Stimulated activated CD4-positive, alpha-beta T cell treated with anti-CD3 and anti-CD28 coated beads, Interleukin-4, amount 100 ng/mL, for 24 hours (primary cell): ENCODE results near the gene ANGPT4.
A peak's percentile ranks its signal among the peaks of the same experiment; 100 is the strongest.
"Not testable (repeated sequence)": the region's sequence is repeated elsewhere in the genome, so short reads cannot be mapped to it uniquely, and the experiment has no call there.

Source experiments
- DNase-seq: peaks from one replicate; pipeline ENCODE4 v3.0.0-alpha.2; 2020

ANGPT4 gene

DNA sequence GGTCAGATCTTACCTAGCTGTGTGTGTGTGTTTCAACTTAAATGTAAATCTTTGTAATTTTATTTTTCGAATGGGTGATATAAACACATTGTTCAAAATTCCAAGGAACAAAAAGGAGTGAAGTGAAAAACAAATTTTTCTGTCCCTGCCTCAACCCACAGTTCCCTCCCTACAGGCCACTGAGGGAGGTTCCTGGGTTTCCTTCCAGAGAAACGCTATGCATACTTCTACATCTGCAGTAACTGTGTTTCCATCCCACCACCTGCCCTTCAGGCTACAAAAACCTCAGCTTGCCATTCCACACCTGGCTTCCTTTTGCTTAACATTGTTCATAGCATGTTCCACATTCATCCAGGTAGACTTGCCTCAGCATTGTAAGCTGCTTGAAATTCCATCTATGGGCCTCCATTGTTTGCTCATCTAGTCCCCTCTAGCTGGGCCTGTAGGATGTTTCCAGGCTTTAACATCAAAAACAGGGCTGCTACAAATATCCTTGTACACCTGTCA, 12.0 kb downstream of the ANGPT4 start:
- no peak for DNase-seq

DNA sequence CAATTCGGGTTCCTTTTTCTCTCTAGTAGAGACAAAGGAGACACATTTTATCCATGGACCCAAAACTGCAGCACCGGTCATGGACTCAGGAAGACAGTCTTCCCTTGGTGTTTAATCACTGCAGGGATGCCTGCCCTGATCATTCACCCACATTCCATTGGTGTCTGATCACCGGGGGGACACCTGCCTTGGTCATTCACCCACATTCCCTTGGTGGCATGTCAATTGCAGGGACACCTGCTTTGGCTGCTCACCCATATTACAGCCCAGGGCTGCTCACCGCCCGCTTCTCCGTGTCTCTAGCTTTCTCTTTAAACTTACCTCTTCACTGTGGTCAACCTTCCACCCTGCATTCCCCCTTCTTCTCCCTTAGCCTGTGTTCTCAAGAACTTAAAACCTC, 18.7 kb downstream of the ANGPT4 start:
- DNase-seq, result not testable (repeated sequence)

DNA sequence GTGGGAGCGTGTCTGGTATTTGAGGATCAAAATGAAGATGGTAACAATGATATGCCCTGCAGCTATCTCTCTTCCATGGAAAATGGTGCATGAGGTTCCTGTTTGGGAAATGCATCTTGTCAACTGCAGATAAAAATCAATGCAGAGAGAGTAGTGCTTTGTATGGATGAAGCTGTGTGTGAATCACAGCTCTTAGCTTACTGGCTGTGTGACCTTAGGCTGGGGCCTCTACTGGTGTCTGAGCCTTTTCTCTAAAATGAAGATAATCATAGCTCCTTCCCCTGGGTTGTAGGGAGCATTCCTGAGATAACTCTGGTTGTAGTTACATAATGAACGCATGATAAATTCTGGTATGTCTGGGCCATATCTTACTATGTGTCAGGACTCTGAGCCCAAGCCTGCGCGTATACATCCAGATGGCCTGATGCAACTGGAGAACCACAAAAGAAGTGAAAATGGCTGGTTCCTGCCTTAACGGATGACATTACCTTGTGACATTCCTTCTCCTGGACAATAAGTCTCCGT, 19.6 kb downstream of the ANGPT4 start:
- no peak for DNase-seq

DNA sequence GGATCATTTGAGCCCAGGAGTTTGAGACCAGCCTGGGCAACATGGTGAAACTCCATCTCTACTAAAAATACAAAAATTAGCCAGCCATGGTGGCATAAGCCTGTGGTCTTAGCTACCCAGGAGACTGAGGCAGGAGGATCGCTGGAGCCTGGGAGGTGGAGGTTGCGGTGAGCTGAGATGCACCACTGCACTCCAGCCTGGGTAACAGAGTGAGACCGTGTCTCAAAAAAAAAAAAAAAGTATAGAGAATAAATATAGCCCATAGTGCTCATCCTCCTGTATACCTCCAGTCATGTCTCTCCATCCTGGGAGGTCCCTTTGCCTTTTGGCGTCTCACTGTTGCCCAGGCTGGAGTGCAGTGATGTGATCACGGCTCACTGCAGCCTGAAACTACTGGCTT, 23.8 kb downstream of the ANGPT4 start:
- DNase-seq, result not testable (repeated sequence)

DNA sequence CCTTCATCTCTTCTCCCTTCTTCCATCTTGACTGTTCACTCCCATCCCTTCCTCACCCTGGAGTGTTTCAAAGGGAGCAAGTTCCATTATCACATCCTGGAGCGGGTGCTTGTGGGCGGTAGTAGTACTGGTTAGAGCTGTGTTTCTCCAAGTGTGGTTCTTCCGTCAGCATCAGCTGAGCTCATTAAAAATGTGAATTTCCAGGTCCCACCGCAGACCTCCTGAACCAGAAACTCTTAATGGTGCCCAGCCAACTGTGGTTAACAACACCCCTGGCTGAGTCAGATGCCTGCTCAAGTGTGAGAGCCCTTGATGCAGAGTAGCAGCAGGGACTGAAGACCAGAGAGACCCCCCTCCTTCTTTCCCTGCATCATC, 24.4 kb downstream of the ANGPT4 start:
- no peak for DNase-seq

DNA sequence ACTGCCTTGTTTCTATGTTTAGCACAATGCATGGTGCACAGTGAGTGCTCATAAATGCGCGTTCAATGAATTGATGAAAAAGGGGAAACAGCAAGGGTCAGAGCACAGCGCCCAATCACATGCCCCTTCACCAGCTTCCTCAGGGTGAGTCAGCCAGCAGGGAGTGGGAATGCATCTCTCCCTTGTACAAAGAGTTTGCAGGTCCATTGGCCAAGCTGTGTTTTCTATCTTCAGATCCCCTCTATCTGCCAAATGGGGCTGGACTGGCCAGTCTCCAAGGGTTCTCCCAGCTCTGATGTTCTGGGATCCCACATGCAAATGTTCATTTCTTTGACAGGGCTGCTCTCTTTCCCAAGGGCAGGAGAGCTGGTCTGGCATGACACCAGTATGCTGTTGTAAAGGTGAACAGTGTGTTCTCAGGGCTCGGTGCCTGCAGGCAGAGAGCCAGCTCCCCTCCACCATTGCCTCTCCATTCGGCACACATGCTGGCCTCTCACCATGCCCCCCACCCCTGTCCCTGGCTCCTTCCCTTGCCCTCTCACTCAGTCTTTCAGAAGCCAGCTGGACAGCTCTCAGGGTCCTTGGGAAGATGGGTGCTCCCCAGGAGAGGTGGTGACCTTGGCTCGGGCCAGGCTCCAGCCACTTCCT, 25.0 kb downstream of the ANGPT4 start:
- no peak for DNase-seq

DNA sequence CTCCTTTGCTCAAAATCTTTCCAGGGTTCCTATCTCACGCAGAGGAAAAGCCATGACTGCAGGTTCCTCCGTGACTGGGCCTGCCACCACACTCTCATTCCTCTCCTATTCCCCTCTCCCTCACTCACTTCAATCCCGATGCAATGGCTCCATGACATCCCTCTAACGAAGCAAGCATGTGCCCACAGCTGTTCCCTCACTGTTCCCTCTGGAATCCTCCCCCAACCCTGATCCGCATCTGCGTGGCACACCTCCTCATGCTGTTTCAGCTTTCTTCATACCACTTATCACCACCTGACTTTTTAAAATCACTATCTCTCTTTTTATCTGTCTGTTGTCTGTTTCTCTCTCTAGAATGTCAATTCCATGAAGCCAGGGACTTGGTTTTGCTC, 25.5 kb downstream of the ANGPT4 start:
- DNase-seq, result no peak

DNA sequence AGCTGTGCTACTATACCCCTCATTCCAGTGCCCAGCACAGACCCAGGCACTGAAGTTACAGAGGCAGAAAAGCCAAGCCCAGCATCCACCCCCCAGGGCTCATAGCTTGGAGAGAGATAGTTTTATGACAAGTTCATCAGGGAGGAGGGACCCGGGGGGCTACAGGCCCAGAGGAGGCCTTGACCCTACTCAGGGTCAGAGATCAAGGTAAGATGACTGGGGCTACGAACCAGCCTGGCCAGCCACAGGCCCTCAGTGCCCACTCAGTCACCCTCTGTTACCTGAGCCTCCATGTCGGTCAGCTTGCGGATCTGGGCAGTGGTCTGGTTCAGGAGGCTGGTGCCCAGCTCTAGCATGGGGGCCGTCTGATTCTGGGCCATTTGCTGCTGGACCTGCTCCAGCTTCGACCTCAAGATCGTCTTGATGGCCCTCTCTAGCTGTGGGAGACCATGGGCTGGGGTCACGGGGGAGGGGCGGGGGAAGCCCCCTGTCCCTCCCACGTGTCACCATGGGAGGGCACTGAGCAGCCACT, 26.1 kb downstream of the ANGPT4 start:
- no peak for DNase-seq

DNA sequence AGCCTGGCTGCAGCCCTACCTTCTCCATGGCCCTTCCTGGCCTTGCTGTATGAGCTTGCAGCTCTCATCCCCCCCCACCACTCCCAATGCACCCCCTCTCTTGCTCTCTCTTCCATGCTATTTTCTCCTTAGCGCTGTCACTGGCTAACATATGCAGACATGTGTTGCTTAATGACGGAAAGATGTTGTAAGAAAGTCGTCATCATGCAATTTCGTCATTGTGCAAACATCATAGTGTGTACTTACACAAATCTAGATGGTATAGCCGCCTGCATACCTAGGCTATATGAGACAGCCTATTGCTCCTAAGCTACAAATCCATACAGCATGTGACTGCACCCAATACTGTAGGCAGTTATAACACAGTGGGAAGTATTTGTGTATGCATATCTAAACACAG, 27.0 kb downstream of the ANGPT4 start:
- DNase-seq, result no peak

DNA sequence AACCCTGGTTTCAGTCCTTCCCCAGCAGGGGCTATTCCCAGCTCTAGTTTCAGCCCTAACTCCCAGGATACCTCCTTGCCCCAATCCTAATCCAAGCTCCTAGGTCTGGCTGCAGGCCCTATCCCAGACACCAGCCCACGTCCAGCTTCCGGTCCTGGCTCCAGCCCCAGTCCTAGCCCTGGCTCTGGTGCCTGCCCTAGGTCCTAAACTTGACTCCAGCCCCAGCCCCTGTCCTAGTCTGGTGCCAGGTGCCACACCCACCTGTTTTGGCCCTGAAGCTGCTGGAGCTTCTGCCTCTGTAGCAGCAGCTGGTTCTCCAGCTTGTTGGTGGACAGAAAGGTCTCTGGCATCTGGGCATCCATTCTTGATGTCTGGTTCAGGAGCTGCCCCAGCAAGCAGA, 28.1 kb downstream of the ANGPT4 start:
- DNase-seq, result no peak

DNA sequence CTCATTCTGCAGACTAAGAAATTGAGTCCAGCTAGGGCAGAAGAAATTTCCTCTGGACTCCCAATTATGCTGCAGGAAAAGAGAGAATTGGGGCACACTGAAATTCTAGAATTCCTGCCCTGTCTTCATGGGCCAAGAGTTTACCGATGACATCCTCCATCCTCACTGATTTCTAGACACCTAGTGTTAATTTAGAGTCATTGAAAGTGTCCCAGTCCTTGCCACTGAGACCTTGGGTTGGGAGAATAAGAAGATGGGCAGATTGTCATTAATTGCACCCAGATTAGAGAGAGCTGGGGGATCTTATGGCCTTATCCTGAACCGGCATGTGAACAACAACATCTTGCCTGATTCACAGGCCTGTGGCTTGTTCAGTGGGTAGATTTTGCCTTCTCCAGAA, 29.0 kb downstream of the ANGPT4 start:
- no peak for DNase-seq

DNA sequence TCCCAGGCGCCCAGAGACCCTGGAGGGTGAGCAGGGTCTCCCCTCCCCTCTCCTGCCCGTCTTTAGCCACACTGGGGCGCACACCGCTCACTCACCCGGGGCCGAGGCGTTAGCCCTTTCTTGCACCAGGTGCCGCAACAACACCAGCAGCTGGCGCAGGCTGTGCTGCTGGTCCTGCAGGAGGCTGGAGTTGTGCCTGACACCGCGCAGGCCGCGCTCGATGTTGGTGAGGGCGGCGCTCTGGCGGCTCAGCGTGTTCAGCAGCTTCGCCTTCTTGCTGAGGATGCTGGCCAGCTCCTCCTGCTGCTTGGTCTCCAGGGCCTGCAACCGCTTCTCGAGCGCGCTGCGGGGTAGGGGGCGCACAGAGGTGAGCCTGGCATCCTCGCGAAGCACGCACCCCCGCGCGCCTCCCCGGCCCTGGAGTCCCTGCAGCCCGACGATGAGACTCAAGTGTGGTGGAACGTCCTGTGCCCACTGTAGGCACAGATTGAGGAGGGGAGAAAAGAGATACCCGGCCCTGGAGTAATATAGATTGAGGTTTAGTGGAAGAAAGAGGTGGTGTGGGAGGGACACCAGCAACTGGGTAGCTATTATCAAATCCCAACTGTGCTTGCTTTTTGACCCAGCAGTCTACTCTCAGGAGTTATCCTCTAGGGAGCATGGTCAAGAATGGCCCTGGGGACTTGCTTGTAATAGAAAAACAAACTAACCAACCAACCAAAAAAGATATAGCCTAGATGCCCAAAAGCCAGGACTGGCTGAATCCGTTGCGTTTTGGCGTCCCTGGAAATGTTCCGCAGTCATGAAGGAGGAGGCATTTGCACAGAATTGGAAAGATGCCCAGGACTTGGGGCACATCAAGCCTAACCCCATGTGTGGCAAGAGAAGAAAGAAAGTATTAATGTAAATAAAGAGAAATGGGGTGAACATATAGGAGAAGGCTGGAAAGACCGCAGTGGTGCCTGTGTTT, 30.9 kb downstream of the ANGPT4 start:
- DNase-seq, result no peak

DNA sequence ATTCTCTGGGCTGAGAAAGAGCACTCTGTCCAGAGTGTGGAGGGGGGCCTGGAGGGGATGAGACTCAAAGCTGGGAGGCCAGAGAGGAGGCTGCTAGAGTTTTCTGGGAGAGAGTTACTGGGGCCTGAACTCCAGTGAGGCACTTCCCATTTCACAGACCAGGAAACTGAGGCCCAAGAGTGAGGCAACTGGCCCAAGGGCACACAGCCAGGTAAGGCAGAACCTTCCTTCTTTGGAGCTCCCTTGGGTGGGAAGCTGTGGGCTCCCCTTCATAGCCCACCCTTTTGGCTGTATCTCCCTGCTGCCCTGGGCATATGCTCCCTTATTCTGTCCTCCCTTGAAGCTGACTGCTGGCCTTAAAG, 34.4 kb downstream of the ANGPT4 start:
- no peak for DNase-seq

DNA sequence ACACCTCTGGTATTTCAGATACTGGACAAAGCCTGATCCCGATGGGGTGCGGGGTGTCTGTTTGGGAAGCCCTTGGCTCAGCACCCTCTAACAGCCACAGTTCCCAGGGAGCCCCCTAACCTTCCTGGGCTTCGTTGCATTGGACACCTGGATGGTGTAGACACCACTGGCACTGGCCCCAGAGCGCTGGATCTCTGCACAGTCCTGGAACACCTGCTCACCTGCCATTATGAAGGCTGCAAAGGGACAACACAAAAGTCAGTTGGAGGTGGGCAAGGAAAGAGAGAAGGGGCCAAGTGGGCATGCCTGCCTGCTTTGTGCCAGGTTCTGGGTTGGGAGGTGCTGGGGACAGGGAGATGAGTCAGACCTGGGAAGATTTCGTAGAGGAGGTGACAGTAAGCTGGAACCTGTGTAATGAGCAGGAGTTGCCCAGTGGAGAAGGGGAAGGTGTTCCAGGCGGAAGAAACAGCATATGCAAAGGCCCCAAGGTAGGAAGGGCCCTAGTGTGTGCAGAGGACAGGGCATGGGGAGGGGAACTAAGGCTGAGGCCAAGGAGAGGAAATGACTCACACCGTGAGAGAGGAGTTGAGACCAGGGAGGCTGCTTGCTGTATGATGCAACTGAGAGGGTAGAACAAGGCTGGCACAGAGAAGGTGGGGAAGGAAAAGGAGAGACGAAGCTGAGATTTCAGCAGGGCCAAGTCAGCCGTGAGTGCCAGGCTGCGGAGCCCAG, 34.9 kb downstream of the ANGPT4 start:
- peak; percentile 9 for DNase-seq

DNA sequence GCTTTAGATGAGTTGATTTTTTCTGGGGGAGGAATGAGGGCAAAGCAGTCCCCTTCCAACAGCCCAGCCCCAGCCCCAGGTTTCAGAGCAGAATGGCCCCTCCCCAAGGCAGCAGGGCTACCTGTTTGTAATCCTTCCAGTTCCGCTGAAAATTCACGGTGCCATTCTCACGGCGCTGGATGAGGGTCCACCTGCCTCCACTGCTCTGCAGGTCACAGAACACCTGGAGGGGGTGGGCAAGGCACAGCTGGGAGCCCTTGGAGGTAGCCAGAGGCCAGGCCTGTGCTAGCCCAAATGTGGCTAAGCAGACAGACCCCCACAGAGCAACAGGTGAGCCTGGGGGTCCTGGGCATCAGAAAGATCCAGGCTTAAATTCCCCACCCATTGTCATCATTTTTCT, 36.5 kb downstream of the ANGPT4 start:
- DNase-seq, result no peak

DNA sequence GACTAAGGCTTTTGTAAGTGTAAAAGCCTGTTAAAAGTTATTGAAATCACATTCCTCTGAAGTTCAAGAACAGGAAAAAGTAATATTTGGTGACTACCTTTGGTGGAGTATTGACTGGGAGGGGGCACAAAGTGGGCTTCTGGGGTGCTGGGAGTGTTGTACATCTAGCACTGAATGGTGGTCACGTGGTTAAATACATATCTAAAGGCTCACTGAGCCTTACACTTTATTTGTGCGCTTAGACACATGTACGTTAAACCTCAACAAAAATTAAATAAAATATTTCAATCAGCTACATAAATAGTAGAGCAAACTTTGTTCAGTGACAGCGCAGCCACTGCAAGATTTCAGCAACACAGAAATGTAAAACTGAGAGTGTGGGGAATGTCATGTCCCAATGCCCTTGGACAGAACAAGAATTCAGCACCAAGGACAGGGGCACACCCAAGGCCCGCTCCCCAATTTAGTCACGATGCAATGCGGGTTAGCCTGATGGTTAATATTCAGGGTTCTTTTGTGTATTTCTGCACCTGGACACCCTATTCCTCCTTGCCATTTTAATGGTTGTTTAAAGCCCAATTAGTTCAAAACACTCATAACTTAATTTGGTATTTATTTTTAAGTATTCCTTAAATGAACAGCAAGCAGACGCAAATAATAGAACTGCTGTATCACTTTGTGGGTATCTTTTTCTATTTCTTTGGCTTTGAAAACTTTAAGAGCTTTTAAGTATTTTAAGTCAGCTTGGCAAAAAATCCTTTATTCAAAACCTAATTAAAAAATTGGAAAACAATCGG, 37.4 kb downstream of the ANGPT4 start:
- DNase-seq, result peak; percentile 12

DNA sequence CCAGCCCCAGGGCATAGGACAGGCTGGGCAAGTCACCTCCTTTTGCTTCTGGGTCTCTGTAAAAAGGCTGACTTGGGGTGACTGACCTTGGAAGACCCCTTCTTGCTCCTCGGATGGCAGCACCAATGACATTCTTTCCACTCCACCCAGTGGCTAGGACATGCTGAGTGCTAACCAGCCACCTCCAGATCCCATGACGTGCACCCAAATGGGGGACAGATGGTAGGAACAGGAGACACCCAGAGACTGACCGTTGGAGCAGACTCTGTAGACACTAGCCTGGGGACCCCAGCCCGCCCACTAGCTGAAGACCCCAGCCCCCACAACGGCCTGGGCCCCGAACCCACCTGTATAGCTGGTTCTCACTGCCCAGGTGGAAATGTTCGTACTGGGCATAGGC, 38.3 kb downstream of the ANGPT4 start:
- DNase-seq, result no peak

DNA sequence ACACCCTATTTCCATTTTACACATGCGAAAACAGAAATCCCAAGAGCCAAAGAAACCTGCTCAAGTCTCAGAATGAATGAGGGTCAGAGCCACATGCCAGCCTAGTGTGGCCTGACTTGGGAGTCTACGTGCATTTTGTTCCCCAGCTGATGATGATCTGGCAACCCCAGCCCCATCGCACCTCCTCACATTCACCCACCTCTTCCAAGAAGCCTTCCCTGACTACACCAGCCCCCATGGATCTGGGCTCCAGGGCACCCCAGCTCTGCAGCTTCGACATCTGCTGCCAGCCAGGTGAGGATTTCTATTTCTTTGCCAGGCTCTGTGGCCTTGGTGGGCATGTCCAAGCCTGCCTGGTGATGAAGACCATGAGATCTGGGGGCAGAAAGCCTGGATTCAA, 41.0 kb downstream of the ANGPT4 start:
- no peak for DNase-seq

DNA sequence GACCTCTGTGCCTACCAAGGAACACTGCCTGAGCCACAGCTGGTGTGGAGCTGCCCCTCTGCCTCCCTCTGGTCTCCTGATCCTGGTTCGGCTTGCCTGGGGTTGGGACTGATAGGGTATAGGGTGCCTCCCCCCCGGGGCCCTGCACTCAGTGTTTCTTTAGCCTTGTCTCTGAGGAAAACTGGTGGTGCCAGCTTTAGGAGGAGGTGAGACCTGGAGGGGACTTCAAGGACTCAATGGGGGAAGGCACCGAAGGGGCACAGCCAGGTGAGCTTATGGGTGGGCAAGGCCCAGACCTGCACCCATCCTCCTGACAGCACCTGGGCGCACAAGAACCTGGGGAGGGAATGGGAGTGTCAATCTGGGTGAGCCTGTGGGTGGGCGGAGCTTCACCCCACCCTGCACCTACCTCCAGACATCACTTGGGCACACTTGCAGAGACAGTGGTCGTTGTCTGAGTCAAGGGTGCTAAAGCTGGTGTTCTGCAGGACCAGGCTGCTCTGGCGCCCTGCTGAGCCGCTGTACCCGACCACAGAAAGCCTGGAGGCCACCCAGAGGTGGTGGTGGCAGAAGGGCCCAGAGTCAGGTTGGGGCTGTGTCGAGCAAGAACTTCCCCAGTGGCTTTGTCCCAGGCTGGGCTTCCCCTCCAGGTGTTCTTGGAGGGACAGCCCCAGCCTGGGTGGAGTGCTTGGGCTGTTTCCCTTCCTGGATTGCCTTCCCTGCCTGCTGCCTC, 42.1 kb downstream of the ANGPT4 start:
- no peak for DNase-seq

DNA sequence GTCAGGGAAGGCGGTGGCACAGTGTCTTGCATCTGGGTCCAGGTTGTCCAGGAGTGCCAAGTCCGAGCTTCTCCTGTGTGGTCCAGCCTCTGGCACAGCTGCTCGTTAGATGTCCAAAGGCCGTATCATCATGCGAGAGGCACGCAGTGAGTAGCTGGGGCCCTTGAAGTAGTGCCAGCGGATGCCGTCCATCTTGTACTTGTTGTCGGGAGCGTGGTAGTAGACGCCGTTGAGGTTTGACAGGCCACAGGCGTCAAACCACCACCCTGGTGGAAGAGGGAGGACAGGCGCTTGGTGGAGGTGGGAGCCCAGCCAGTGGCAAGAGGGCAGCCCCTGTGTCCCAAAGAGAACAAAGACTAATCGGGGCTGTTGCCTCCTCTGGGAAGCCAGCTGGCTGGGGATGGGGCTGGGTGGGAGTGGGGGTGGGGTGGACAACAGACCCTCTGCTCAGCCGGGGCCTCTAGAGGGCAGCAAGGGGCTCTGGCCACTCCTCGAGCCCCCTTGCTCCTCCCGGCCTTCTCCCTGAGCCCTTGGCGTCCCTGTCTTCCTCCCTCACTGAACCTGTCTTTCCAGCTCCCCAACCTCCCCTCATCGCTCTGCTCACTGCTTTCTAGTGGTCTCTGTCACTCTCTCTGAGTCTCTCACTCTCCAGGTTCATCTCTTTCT, 43.1 kb downstream of the ANGPT4 start:
- DNase-seq, result no peak

DNA sequence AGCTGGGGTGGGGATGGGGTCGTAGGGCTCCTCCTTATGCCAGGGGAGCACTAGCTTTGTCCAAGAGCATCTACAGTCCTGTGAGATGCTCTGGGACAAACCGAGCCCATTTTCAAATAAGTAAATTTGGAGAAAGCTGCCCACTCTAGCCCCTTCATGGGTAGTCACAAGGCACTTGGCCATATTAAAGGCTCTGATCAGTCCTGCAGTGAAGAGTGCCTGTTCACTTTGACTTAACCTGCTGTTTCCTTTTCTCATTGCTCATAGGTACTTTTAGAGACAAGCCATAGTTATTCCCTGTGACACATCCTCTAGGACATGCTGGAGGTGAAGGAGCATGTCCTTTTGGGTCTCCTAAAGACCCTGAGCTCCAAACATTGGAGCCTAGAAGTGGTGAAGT, 44.2 kb downstream of the ANGPT4 start:
- no peak for DNase-seq
